Activated effector memory CD4-positive, alpha-beta T cell treated with anti-CD3 and anti-CD28 coated beads, Interleukin-2, amount 50 U/mL, for 16 hours (primary cell): Measurements from ENCODE around the gene IGFN1.

ENCODE experiments used
- DNase-seq: peaks from one replicate; pipeline ENCODE4 v3.0.0-alpha.2; 2020

IGFN1 gene

DNA sequence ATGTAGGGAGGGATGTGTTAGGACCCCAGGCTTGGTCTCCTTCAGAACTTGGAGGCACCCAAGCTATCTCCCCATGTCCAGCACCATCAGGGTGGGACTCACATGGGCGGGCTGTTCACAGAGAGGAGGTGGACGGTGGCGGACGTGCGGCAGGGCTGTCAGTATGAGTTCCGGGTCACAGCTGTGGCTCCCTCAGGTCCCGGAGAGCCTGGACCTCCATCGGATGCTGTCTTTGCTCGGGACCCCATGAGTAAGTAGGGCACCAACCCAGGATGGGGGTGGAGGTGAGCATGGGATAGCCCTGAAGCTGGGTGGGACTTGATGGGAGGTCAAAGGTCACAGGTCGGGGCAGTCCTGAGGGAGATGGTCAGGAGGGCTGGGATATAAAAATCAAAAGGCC is 27.8 kb downstream of the IGFN1 start:
- DNase-seq = peak; percentile 50

DNA sequence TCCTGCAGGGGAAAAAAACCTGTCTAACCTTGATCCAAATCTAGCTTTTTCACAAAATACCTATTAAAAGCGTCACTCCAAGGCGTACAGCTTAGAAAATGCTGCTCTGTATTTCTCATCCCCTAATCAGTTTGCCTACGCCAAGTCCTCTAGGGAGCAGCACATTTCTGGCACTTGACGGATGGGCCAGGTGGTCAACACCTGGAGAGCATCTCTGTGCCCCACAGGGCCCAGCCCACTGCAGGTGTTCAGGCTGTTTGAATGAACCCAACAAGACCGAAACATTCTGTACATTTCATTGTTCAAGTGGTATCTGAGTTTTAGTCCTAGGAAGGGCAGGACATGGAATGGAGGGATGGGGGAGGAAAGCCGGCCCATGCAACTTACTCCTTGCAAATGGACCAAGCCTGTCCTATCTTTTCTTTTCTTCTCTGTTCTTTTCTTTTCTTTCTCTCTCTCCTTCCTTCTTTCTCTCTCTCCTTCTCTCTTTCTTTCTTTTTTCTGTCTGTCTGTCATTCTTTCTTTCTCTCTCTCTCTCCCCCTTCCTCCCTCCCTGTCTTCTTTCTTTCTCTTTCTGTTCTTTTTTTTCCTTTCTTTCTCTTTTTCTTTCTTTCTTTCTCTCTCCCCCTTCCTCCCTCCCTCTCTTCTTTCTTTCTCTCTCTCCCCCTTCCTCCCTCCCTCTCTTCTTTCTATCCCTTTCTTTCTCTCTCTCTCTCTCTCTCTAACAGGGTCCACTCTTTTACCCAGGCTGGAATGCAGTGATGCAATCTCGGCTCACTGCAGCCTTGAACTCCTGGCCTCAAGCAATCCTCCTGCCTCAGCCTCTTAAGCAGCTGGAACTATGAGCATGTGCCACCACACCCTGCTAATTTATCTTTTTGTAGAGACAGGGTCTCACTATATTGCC is 29.1 kb downstream of the IGFN1 start:
- DNase-seq = peak; percentile 42

DNA sequence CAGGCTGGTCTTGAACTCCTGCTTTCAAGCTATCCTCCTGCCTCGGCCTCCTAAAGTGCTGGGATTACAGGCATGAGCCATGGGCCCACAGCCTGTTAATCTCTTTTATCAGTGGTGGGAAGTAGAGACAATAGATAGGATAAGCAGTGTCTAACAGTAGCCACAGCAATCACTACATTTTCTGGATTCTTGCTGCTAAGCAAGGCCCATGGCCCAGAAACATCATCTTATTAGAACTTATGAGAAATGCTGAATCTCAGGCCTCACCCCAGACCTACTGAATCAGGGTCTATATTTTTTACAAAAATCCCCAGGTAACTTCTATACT is 29.7 kb downstream of the IGFN1 start:
- DNase-seq = peak; percentile 24

DNA sequence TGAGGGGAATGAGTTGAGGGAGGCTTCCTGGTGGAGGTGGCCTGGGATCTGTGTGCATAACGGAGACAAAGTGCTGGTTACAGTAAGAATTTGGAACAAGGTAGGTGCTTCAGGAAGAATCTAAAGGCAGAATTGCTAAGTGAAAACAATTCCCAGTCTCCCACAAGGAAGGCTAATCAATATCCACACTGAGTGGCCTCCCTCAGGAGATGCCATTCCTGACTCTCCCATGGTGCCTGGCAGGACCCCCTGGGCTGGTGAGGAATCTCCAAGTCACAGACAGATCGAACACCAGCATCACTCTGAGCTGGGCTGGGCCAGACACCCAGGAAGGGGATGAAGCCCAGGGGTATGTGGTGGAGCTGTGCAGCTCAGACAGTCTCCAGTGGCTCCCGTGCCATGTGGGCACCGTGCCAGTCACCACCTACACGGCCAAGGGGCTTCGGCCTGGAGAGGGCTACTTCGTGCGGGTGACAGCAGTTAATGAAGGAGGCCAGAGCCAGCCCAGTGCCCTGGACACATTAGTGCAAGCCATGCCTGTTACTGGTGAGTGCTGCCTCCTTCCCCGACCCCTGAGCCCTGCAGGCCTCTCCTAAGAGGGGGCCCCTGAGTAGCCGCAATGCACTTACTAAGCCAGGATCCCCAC is 30.7 kb downstream of the IGFN1 start:
- DNase-seq = peak; percentile 54

DNA sequence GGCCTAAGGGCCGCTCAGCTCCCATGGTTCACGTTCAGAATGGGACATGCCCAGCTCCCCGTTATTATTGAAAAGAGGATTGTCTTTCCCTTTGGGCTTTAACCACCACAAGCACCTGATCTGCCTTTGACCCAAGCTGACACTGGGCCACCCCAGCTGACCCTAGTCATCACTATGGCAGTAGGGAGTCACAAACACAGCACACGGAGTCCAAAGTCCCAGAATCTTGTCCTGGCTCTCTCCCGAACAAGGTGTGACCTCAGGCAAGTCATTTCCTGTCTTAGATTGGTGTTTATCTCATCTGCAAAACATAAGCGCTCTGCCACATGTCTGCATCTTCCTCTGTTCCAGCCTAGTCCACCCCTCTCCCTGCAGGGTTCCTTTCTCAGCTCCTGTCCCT is 31.5 kb downstream of the IGFN1 start:
- DNase-seq = peak; percentile 31

DNA sequence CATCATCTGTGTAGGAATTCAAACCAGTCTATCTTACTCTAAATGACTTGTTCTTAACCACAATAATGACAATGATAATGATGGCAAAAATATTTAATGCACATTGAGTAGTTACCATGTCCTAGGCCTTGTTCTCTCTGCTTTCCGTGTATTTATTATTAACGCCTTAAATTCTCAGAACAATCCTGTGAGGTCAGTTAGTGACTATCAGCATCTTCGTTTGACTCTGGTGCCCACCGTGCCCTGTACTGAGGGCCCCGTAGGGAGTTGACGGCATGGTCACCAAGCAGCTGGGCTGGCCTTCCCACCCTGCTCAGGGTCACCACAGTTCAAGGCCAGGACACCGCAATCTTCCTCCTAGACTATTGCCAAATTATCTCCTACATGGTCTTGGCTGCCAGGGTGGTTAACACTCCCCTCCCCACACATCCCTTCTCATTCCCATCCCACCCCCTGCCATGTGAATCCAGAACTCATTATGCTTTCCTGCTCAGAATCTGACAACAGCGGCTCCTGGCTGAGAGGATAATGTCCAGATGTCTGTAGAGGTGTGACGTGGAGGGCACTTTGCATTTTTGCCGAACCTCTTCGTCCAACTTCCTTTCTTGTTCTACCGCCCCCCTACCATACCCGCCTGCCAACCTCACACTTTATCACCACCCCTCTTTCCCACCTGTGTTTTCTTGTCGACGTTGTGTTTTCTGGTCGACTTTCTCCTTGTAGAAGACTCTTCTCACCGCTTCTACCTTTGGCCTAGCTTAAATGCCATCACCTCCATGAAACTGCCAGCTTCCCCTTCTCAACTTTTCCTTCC is 33.4 kb downstream of the IGFN1 start:
- no peak for DNase-seq

DNA sequence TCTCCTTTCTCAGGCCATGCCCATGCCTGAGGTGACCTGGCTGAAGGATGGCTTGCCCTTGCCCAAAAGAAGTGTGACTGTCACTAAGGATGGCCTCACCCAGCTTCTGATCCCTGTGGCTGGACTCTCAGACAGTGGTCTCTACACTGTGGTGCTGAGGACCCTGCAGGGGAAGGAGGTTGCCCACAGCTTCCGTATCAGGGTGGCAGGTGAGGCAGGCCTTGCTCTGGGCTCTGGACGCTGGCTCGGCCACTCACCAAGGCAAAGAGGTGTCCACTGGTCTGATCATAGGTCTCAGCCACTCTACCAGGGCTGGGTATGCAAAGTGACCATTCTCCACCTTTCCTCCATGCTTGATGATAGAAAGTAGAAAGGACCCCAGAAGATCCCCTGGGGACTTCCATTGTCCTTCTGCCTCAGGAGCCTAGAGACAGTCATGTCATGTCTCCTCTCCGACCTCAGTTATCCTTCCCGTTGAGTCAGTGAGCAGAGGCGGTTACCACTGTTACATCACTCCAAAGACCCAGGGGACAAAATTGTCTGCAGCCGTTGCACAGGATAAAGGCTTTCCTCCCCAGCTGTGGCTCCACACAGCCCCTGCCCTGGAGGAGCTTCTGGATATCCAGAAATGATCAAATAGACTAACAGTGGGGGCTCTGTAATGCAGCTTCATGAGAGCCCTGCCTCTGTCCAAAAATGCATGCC is 34.2 kb downstream of the IGFN1 start:
- peak; percentile 37 for DNase-seq

DNA sequence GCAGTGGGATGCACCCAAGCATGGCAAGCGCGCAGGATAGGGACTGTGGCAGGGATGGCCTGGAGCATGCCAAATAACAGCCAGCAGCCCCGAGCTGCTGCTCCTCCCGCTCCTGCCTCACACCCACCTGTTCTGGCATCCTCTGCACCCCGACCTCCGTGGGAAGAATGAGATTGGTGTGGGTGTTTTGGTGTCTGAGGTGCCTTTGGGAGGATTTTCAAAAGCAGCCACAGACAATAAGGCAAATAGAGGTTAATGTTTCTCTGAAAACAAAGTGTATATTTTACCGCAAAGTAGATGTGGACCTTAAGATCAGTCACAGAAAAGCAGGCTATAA is 35.5 kb downstream of the IGFN1 start:
- peak; percentile 39 for DNase-seq

DNA sequence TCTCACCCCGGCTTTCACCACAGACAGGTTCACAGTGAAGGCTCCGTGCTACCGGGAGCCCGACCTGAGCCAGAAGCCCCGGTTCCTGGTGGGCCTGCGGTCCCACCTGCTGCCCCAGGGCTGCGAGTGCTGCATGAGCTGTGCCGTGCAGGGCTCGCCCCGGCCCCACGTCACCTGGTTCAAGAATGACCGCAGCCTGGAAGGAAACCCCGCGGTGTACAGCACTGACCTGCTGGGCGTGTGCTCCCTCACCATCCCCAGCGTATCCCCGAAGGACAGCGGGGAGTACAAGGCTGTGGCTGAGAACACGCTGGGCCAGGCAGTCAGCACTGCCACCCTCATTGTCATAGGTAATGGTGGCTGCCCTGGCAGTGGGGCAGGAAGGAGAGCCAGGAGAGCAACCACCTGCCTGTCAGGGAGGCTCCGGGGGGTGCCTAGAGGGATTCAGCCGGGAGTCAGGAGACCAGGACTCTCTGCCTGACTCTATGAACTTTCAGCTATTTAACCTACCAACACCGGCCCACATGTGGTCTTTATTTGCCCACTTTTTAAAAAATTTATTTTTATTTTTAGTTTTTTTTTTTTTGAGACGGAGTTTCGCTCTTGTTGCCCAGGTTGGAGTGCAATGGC is 36.4 kb downstream of the IGFN1 start:
- DNase-seq = peak; percentile 42

DNA sequence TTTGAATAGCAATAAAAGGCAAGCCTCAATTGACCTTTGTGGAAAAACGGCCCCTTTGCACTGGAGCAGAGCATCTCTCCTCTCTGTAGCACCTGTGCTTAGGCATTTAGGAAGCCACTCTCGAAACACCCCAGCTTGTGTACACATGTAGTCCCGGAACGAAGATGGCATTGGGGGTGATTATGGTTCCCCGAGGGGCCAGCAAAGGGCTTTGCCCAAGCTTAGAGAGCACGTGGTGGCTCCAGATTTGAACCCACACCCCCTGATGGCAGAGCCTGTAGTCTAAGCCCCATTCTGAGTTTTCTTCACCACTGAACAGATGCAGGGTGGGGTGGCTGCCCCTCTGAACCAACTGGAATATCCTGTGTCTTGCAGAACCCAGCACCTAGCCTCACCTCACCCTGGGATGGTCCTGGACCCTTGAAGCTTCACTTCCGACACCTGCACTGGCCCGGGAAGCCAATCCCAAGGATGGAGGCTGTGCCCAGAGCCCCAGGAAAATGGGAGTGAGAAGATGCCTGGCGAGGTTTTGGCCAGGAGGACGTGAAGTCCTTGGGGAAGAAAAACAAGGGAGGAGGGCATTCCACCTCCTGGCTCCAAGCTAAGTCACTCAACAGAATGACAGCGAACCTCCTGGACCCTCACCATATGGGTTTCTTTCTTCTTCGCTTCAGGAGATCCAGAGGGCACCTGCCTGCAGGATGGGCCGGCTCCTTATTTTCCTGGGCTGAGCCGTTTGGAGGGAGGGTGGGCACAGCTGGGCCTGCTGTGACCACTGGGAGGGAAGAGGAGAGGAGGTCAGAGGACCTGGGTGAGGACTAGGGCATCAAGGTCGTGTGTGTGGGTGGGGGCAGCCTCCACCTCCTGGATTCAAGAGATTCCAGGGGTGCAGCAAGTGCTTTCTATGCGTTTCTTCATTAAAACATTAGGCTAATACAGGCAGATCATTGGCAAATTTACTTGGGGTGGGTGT is 37.7 kb downstream of the IGFN1 start:
- peak; percentile 39 for DNase-seq

DNA sequence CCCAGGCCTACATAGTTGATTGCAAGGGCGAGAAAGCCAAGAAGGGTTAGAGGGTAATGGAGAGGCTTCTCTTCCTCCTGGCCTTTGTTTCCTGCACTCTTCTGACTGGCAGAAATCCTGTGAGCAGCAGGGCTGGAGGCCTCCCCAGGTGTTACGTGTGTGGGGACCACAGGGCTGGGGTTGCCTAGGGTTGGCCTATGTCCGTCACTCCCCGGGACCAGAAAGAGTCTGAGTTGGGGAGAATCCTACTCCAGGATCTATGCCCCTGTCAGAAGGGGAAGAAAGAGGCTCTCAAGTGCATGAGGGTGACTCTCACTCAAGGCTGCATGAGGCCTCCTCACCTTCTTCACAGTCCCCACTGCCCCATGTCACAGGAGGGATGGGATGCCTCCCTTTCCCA is 38.5 kb downstream of the IGFN1 start:
- DNase-seq = no peak

DNA sequence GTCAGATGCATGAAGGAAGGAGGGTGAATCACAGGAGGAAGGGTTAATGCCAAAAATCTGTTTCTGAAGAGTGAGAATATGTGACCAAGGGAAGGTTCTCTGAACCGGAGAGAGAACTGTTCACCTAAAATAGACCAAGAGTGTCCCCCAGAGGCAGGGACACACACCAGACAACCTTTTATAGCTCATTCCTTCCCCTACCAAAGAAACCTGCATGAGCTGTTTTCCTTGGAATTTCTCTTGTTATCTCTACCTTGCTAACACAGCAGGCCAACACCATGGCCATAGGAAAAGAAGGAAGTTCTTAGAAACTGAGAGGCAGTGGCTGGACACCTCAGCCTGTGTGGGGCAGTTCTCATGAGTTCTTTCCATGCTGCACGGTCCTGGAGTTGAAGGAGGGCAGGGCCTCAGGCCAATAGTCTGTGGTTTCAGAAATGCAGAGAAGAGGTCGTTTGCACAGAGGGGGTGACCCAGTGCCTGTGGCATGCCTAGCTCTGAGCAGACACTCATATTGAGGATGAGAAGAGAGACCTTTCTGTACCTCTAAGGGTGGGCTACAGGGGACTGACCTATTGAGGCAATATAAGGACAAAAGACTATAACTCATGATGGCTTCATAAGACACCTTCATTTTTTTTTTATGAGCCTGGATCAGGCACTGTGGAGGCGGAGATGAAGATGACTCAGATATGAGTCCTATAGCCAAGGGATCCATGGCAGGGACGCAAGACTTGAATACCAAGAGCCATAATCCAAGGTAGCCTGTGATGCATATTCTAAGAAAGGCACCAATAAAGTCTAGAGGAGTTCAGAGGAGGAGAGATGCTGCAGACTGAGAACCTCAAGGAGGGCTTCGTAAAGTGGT is 39.4 kb downstream of the IGFN1 start:
- DNase-seq = no peak

DNA sequence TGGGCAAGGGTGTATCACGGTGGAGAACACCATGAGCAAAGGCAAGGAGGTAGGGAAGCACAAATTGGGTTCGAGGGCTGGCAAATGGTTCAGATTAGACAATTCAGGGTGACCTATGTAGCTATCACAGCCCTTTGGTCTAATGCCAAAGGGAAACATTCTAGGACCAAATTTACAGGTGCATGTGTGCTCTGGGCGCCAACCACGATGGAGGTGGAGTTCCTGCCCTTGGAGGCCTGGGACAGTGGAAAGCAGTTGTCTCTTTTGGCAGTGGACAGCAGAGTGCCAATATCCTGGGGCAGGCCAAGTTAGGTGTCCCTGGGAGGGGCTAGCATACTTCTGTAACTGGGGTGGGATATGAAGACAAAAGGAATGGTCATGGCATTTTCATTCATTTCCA is 40.1 kb downstream of the IGFN1 start:
- no peak for DNase-seq

DNA sequence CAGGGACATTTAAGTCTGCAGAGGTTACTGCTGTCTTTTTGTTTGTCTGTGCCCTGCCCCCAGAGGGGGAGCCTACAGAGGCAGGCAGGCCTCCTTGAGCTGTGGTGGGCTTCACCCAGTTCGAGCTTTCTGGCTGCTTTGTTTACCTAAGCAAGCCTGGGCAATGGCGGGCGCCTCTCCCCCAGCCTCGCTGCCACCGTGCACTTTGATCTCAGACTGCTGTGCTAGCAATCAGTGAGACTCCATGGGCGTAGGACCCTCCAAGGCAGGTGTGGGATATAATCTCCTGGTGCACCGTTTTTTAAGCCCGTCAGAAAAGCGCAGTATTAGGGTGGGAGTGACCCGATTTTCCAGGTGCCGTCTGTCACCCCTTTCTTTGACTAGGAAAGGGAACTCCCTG is 49.0 kb downstream of the IGFN1 start:
- DNase-seq = peak; percentile 25

DNA sequence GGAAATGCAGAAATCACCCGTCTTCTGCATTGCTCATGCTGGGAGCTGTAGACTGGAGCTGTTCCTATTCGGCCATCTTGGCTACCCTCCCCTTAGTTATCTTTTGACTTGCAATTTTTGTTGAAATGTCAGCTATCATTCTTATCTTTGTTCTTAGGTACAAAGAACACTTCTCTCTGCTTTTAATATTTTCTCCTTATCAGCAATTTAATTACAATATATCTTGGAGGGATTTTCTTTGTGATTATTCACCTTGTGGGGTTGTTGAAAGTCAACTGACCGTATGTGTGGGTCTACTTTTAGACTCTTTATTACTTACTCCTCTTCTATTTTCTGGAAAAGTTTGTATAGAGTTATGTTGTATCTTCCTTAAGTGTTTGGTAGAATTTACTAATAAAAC is 49.5 kb downstream of the IGFN1 start:
- no peak for DNase-seq

DNA sequence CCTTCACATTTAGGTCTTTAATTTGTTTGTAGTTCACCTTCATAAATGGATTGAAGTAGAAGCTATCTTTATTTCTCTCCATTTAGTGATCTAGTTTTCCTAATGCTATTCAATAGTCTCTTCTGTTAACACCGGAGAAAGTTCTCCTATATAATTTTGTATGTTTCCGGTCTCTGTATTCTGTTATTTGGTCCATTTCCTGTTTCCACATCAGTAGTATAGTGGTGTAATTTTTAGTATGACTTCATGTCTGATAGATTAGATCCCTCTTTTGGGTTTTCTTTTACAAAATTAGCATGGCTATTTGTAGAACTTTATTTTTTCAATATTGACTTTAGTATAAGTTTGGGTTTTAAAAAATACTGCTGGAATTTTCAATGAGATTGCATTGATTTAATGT is 51.1 kb downstream of the IGFN1 start:
- no peak for DNase-seq

DNA sequence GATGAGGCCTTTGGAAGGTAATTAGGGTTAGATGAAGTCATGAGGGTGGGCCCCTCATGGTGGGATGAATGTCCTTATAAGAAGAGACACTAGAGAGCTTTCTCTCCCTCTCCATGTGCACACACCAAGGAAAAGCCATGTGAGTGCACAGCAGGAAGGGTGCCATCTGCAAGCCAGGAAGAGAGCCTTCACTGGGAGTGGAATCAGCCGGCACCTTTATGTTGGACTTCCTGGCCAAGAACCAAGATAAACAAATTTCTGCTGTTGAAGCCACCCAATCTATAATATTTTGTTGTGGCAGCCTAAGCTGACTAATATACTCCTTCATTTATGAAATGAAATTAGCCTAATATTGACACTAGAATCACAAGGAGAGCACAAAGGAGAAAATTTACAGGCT is 54.5 kb downstream of the IGFN1 start:
- peak; percentile 17 for DNase-seq

DNA sequence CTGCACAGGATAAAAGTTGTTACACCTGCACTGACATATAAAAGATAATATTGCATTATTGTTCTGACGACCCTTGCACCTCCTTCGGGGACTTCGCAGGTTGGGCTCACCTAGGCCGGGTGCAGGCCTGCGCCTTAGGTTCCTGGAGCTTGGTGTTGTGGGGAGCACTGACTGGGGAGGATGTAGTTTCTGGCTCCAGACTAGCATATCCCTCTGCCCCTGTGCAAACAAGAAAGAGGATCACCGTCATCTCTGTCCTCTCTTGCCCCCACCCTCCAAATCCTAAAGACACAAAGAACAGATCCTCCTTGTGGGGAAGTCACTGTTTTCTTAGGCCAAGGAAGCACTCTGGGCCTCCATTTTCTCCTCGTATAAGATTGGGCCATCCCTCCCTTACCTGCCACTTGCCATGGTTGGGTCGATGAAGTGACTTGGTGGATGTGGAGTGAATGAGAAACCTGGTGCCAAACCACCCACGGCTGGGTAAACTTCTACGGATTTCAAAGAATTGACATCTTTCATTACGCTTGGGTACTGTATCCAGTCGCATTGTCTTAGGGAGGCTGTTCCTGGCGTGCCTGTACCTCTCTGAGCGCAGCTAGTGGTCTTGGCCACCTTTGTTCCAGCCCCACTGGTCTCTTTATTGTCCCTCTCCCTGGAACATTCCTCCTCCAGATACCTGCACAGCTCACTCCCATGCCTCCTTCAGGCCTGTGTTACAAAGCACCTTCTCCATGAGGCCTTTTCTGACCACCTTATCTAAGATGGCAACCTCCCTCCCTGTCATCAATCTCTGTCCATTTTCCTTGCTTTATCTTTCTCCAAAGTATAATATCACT is 58.3 kb downstream of the IGFN1 start:
- DNase-seq = peak; percentile 48

DNA sequence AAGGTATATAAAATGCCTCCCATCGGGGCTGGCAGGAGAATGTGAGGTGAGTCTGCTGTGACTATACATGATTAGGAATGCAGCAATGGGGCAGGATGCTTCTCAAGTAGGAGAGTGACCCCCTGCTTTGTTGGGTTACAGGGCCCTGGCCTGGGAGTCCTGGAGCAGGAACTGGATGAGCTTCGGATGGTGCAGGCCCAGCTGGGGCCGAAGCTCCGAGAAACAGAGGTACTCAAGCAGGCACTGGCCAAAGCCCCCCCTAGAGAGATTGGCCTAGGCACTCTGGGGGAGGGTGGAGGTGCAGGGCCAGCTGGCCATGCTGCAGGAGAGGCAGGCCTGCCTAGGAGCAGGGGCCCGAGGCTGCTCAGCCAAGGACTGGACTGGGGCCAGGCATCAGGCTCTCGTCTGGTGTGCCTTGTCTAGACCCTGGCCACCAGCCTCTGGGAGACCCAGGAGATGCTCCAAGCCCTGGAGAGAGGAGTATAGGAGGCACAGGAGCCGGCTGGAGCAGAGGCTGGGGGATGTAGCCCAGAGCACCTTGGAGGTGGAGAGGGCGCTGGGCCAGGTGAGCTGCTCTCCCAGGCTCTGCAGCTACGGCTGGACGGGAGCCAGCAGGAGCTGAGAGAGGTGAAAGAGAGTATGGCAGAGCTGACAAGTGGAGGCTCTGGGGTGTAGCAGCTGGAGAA is 59.8 kb downstream of the IGFN1 start:
- peak; percentile 44 for DNase-seq
